Measurements from ENCODE around the gene CCNH.
A peak's percentile ranks its signal among the peaks of the same experiment; 100 is the strongest.

Gene CCNH

GRCh38 chr5:87405472-87406155 lies 7.1 kb downstream of the CCNH start:
- intact Hi-C loops (cut with DNase I), result no loop called here

GRCh38 chr5:87404359-87404758 lies 8.4 kb downstream of the CCNH start:
- DNase-seq, result no peak
- intact Hi-C loops (cut with DNase I), result no loop called here

More at GRCh38 chr5:87405472-87406155, 7.1 kb downstream of the CCNH start:
- no peak for DNase-seq

- intact Hi-C loops (cut with DNase I), result no loop called here
- DNase-seq, result no peak
These were observed 8.8 kb downstream of the CCNH start for GRCh38 chr5:87403899-87404298.

- DNase-seq, result peak in 1 of 10 donors; percentile 30
- intact Hi-C loops (cut with DNase I), result no loop called here
These were observed 9.3 kb downstream of the CCNH start for GRCh38 chr5:87403409-87403808.

GRCh38 chr5:87401626-87402025 lies 11.1 kb downstream of the CCNH start:
- intact Hi-C loops (cut with DNase I), result loop anchor here (2.0 kb wide), 1 partner anchor 331 kb away; no protein-coding TSS in a partner anchor
- no peak for DNase-seq

- intact Hi-C loops (cut with DNase I), result loop anchor here (2.0 kb wide), 1 partner anchor 330 kb away; no protein-coding TSS in a partner anchor
- DNase-seq, result no peak
These were observed 12.3 kb downstream of the CCNH start for GRCh38 chr5:87400305-87400899.

- intact Hi-C loops (cut with DNase I), result loop anchor here (2.0 to 5.0 kb wide), 2 partner anchors 132 to 329 kb away; partner anchors contain the start of gene RASA1
- DNase-seq, result no peak
These were observed 13.0 kb downstream of the CCNH start for GRCh38 chr5:87399720-87400119.

- intact Hi-C loops (cut with DNase I), result loop anchor here (5.0 kb wide), 1 partner anchor 132 kb away; the partner anchor contains the start of gene RASA1
- no peak for DNase-seq
These were observed 13.6 kb downstream of the CCNH start for GRCh38 chr5:87398981-87399614.

GRCh38 chr5:87394411-87395165 lies 18.1 kb downstream of the CCNH start:
- no peak for DNase-seq
- intact Hi-C loops (cut with DNase I), result loop anchor here (5.0 kb wide), 1 partner anchor 127 kb away; the partner anchor contains the start of gene RASA1

- intact Hi-C loops (cut with DNase I), result no loop called here
- DNase-seq, result no peak
These were observed 19.4 kb downstream of the CCNH start for GRCh38 chr5:87393331-87393730.

GRCh38 chr5:87392801-87393200 lies 19.9 kb downstream of the CCNH start:
- no peak for DNase-seq
- intact Hi-C loops (cut with DNase I), result no loop called here

- DNase-seq, result no peak
- intact Hi-C loops (cut with DNase I), result no loop called here
These were observed 20.6 kb downstream of the CCNH start for GRCh38 chr5:87392170-87392569.

- intact Hi-C loops (cut with DNase I), result no loop called here
- no peak for DNase-seq
These were observed 22.0 kb downstream of the CCNH start for GRCh38 chr5:87390576-87391199.

GRCh38 chr5:87390075-87390474 lies 22.7 kb downstream of the CCNH start:
- intact Hi-C loops (cut with DNase I), result no loop called here

GRCh38 chr5:87389296-87390034 lies 23.3 kb downstream of the CCNH start:
- DNase-seq, result no peak
- intact Hi-C loops (cut with DNase I), result no loop called here

More at GRCh38 chr5:87390075-87390474, 22.7 kb downstream of the CCNH start:
- no peak for DNase-seq

- intact Hi-C loops (cut with DNase I), result no loop called here
- DNase-seq, result no peak
These were observed 24.6 kb downstream of the CCNH start for GRCh38 chr5:87388129-87388528.

- no peak for DNase-seq
- intact Hi-C loops (cut with DNase I), result no loop called here
These were observed 26.9 kb downstream of the CCNH start for GRCh38 chr5:87385802-87386201.

GRCh38 chr5:87383216-87383615 lies 29.5 kb downstream of the CCNH start:
- intact Hi-C loops (cut with DNase I), result no loop called here
- DNase-seq, result no peak

GRCh38 chr5:87382224-87382623 lies 30.5 kb downstream of the CCNH start:
- DNase-seq, result no peak
- intact Hi-C loops (cut with DNase I), result no loop called here

GRCh38 chr5:87372705-87373104 lies 40.0 kb downstream of the CCNH start:
- intact Hi-C loops (cut with DNase I), result no loop called here
- DNase-seq, result no peak
